D721Med (cell line): Measurements from ENCODE around the gene SYT4.

Source experiments
- DNase-seq: peaks from one replicate; pipeline ENCODE4 v3.0.0; 2011; ENCODE audit warnings: low spot score; ENCODE audit not compliant: insufficient read length
- FAIRE-seq: peaks from 2 replicates; lab custom pipeline; 2011; peaks lifted over from hg19 to GRCh38; lab: Jason Lieb, UNC
- TF ChIP-seq, protein P1 (sequence below): IDR thresholded peaks from 2 replicates; pipeline ENCODE4 v1.5.1; 2012; ENCODE audit warnings: mild to moderate bottlenecking, control low read depth; ENCODE audit not compliant: insufficient read depth; ENCODE audit errors: missing control alignments

The SYT4 gene

DNA sequence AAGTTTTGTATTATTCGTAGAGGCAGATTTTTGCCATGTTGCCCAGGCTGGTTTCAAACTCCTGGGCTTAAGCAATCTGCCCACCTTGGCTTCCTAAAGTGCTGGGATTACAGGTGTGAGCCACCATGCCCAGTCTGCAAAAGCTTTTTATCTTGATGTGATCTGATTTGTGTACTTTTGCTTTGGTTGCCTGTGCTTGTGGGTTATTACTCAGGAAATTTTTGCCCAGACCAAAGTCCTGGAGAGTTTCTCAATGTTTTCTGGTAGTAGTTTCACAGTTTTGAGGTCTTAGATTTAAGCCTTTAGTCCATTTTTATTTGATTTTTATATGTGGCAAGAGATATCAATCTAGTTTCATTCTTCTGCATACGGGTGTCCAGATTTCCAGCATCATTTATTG is 42.4 kb downstream of the SYT4 start:
- TF ChIP-seq, protein P1, sequence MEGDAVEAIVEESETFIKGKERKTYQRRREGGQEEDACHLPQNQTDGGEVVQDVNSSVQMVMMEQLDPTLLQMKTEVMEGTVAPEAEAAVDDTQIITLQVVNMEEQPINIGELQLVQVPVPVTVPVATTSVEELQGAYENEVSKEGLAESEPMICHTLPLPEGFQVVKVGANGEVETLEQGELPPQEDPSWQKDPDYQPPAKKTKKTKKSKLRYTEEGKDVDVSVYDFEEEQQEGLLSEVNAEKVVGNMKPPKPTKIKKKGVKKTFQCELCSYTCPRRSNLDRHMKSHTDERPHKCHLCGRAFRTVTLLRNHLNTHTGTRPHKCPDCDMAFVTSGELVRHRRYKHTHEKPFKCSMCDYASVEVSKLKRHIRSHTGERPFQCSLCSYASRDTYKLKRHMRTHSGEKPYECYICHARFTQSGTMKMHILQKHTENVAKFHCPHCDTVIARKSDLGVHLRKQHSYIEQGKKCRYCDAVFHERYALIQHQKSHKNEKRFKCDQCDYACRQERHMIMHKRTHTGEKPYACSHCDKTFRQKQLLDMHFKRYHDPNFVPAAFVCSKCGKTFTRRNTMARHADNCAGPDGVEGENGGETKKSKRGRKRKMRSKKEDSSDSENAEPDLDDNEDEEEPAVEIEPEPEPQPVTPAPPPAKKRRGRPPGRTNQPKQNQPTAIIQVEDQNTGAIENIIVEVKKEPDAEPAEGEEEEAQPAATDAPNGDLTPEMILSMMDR: no peak
- FAIRE-seq (no peak), DNase-seq (no peak)

DNA sequence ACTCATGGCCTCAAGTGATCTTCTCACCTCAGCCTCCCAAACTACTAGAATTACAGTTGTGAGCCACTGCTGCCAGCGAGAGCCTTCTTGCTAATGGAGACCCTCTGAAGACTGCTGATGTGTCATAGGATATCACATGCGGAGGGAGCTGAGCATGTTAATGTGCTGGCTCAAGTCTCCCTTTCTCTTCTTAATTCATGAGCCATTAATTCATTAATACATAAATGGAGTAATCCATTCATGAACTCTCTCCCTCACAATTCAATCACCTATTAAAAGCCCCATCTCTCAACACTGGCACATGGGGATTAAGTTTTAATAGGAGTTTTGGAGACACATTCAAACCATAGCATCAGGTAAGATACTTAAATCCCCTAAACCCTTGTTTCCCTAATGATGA is 54.8 kb downstream of the SYT4 start:
- TF ChIP-seq, protein P1: no peak
- DNase-seq: peak; percentile 32
- FAIRE-seq: peak; percentile 97

DNA sequence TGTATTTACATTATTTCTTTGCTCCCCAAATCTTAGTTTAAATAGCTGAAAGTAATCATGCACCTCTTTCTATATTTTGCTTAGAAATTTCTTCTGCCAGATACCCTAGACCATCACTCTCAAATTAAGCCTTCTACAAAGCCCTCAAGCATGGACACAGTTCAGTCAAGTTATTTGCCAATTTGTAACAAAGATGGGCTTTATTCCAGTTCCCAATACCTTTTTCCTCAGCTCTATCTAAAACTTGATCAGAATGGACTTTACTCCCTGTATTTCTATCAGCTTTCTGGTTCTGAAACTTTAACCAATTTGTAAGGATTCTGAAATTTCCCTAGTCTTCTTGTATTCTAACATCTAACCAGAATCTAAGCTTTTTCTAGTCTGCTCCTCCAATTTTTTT is 56.6 kb downstream of the SYT4 start:
- FAIRE-seq (no peak), DNase-seq (no peak)
- TF ChIP-seq, protein P1: no peak
